CD4-positive, alpha-beta T cell (primary cell): ENCODE results near the gene FAM3D. TPM values are rescaled to one million over a fixed set of nuclear protein-coding genes. Genes with fewer than 3 reads are reported as not detected.
"Not testable (repeated sequence)": the region's sequence is repeated elsewhere in the genome, so short reads cannot be mapped to it uniquely, and the experiment has no call there.

Source experiments
- ATAC-seq: fragments of 200-7000 bp; cut with Tn5 transposase; one replicate; pipeline ENCODE4 v1.10.0; 2022; ENCODE audit warnings: mild to moderate bottlenecking; ENCODE audit not compliant: poor library complexity
- CTCF ChIA-PET: fragments of 350-600 bp; sonication (Branson Sonifier 250); formaldehyde crosslinking; loops from one replicate; lab custom pipeline; 2021; ENCODE audit warnings: antibody characterized with exemption, inconsistent platforms; lab: Charles Lee
- POLR2A ChIA-PET: fragments of 350-600 bp; sonication (Branson Sonifier 250); formaldehyde crosslinking; loops from one replicate; lab custom pipeline; 2021; ENCODE audit warnings: antibody characterized with exemption, inconsistent platforms; lab: Charles Lee
- DNase-seq, 14 experiments: peaks; one replicate each; pipeline ENCODE4 v3.0.0-alpha.2; 2013 to 2020; ENCODE audit warnings: mixed read lengths in 2 of 14
- H3K27ac ChIP-seq, 2 donors: one replicate each; pipeline versions ENCODE4 v1.5.1 to v1.7.0; 2013; ENCODE audit warnings: low read length in 2 of 2, low read depth in 1 of 2, mild to moderate bottlenecking in 1 of 2
- H3K27me3 ChIP-seq, 2 experiments: 1 replicate in 1 of 2; 2 replicates in 1 of 2; pipeline versions ENCODE4 v1.6.1 to v1.7.0; 2013; ENCODE audit warnings: low read length in 2 of 2, control low read depth in 1 of 2, mild to moderate bottlenecking in 1 of 2, moderate library complexity in 1 of 2; ENCODE audit not compliant: insufficient read depth in 2 of 2, control insufficient read depth in 1 of 2
- H3K36me3 ChIP-seq: one replicate; pipeline ENCODE4 v1.6.1; 2013; ENCODE audit warnings: low read length, control low read depth; ENCODE audit not compliant: insufficient read depth
- H3K4me1 ChIP-seq: one replicate; pipeline ENCODE4 v1.6.1; 2013; ENCODE audit warnings: low read length, control low read depth; ENCODE audit not compliant: insufficient read depth
- H3K4me3 ChIP-seq: one replicate; pipeline ENCODE4 v1.5.1; 2013; ENCODE audit warnings: mild to moderate bottlenecking, low read length, moderate library complexity
- H3K9me3 ChIP-seq, 2 experiments: 1 replicate in 1 of 2; 2 replicates in 1 of 2; pipeline versions ENCODE4 v1.6.1 to v1.7.0; 2013; ENCODE audit warnings: low read length in 2 of 2, mild to moderate bottlenecking in 2 of 2, control low read depth in 1 of 2, moderate library complexity in 1 of 2; ENCODE audit not compliant: control insufficient read depth in 1 of 2, insufficient read depth in 1 of 2
- H3K27ac Mint-ChIP-seq: one replicate; pipeline ENCODE4 v1.8.0; 2020; ENCODE audit warnings: mixed read lengths
- H3K27me3 Mint-ChIP-seq: one replicate; pipeline ENCODE4 v1.8.0; 2021; ENCODE audit warnings: mixed read lengths
- H3K36me3 Mint-ChIP-seq: one replicate; pipeline ENCODE4 v1.8.0; 2021; ENCODE audit warnings: low read depth, mixed read lengths
- H3K4me1 Mint-ChIP-seq: one replicate; pipeline ENCODE4 v1.8.0; 2021; ENCODE audit warnings: low read depth, mixed read lengths
- H3K4me3 Mint-ChIP-seq: one replicate; pipeline ENCODE4 v1.8.0; 2020; ENCODE audit warnings: mild to moderate bottlenecking, mixed read lengths
- H3K9me3 Mint-ChIP-seq: one replicate; pipeline ENCODE4 v1.8.0; 2020; ENCODE audit warnings: mixed read lengths
- intact Hi-C, 2 experiments: fragments of 100-400 bp; cut with DNase I in 1 of 2; cut with micrococcal nuclease in 1 of 2; formaldehyde crosslinking; loops; one replicate each; pipeline versions ENCODE4 v1.15.1 to v1.9.0; 2023 to 2025; cut with DNase I, micrococcal nuclease
- total RNA-seq, 174 experiments: library from RNA in 2 of 174; stranded (reverse) in 2 of 174; gene quantifications; one replicate each; pipeline ENCODE4 v1.2.3 and lab custom pipeline; 2021 to 2026
- TF ChIP-seq, protein P1 (sequence below): fragments of 200-600 bp; IDR thresholded peaks from one replicate; pipeline ENCODE4 v1.8.0; 2022; ENCODE audit warnings: antibody characterized with exemption, mild to moderate bottlenecking

FAM3D gene
- total RNA-seq, 2 experiments from 2014 or later = not detected

DNA sequence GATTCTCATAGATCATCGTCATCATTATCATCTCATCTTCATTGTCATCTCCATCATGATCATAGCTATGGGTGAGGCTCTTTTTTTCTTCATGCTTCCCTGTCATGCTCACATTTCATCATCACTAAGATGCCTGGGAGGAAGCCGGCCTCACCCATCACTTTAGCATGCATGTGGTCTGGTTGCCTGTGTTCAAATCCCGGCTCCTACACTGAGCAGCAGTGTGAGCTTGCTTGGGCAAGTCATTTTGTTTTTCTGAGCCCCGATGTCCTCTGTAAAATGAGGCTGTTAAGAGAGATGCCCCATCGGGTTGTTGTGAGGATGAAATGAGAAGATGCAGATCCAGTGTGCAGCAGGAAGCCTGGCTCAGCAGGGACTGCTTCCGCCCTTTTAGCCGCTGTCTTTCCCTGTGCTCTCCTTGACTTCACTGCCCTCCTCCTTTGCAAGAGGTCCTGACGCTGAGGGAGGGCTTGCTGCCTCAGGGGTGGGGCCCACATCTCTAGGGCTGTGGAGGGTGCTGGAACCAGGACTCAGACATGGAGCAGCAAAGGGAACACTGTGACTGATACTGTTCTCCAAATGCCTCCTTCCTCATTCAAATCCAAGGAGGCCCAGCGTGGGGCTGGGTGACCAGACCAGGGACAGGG lies 14.4 kb upstream of the FAM3D start:
- CTCF ChIA-PET = no interaction called here
- H3K36me3 Mint-ChIP-seq = no peaks in the 10 kb centered on the region
- Histone ChIP-seq H3K4me1 (no peaks in the 10 kb centered on the region), H3K27ac (no peak overlapping the region), H3K4me3 (no peak overlapping the region), H3K36me3 (no peaks in the 10 kb centered on the region), H3K27me3 (peaks cover 0 to 5% of the 10 kb centered on the region in 2 experiments), H3K9me3 (peaks cover 0 to 4% of the 10 kb centered on the region in 2 experiments)
- POLR2A ChIA-PET = no interaction called here
- TF ChIP-seq, protein P1, sequence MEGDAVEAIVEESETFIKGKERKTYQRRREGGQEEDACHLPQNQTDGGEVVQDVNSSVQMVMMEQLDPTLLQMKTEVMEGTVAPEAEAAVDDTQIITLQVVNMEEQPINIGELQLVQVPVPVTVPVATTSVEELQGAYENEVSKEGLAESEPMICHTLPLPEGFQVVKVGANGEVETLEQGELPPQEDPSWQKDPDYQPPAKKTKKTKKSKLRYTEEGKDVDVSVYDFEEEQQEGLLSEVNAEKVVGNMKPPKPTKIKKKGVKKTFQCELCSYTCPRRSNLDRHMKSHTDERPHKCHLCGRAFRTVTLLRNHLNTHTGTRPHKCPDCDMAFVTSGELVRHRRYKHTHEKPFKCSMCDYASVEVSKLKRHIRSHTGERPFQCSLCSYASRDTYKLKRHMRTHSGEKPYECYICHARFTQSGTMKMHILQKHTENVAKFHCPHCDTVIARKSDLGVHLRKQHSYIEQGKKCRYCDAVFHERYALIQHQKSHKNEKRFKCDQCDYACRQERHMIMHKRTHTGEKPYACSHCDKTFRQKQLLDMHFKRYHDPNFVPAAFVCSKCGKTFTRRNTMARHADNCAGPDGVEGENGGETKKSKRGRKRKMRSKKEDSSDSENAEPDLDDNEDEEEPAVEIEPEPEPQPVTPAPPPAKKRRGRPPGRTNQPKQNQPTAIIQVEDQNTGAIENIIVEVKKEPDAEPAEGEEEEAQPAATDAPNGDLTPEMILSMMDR = no peak
- ATAC-seq (no peak), DNase-seq (no peak)
- H3K9me3 Mint-ChIP-seq = no peaks in the 10 kb centered on the region
- H3K4me3 Mint-ChIP-seq = no peak overlapping the region
- no peak overlapping the region for H3K27ac Mint-ChIP-seq
- H3K27me3 Mint-ChIP-seq = peaks cover 33% of the 10 kb centered on the region
- intact Hi-C loops = no loop called here
- H3K4me1 Mint-ChIP-seq = no peaks in the 10 kb centered on the region

DNA sequence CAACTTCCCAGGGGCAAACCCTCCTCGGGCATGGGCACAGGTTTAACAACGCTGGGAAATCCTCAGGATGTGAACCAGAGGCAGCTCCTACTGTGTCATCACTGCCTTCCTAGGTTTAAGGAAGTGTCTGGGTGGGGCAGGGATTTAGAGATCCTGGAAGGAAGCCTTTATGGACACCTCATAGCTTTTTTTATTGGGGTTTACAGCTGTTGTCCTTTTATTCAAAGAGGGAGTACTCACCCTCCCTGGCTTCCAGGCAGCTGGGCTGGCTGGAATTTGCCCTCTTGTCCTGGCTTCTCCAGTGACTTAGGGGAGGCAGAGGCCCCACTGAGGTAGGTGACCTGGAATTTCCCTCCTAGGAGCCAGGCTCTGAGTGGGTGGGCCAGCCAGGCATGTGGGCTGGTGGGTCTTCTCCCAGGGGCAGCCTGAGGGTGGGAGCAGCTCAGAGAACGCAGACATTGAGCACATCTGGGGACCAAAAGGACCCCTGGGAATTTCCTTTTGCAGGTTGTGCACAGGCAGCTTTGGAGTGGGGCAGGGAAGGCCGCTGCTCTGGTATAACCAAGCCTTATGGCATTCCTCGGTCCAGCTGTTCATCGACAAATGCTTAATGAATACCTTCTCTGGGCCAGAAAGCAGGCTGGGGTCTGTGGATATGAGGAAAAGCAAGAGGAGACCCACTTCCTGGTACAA lies 13.5 kb upstream of the FAM3D start:
- DNase-seq (no peak), ATAC-seq (no peak)
- TF ChIP-seq, protein P1 = no peak
- no peaks in the 10 kb centered on the region for H3K4me1 Mint-ChIP-seq
- no peak overlapping the region for H3K4me3 Mint-ChIP-seq
- intact Hi-C loops = no loop called here
- H3K27ac Mint-ChIP-seq = no peak overlapping the region
- Histone ChIP-seq H3K4me3 (no peak overlapping the region), H3K4me1 (no peaks in the 10 kb centered on the region), H3K9me3 (peaks cover 0 to 4% of the 10 kb centered on the region in 2 experiments), H3K27ac (no peak overlapping the region), H3K36me3 (no peaks in the 10 kb centered on the region), H3K27me3 (peaks cover 0 to 5% of the 10 kb centered on the region in 2 experiments)
- peaks cover 38% of the 10 kb centered on the region for H3K27me3 Mint-ChIP-seq
- H3K9me3 Mint-ChIP-seq = peaks cover 3% of the 10 kb centered on the region
- H3K36me3 Mint-ChIP-seq = no peaks in the 10 kb centered on the region
- ChIA-PET POLR2A (no interaction called here), CTCF (no interaction called here)

DNA sequence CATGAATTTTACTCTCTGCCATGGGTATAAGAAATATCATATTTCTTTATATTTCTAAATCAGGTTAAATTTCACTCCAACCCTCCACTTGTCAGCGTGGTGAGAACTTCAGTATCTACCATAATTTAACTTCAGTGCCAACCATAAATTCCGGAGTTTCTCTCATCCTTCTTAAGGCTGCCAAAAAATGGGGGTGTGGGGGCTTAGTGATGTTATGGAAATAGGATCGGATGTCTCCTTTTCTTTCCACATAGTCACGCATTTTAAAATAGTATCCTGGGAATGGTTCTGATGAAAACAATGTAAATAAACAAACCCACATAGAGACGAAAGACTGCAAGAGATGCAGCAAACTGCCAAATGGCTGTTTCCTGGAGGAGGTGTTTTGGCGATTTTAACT lies 12.9 kb upstream of the FAM3D start:
- Histone ChIP-seq H3K4me3 (no peak overlapping the region), H3K27me3 (peaks cover 0 to 5% of the 10 kb centered on the region in 2 experiments), H3K4me1 (no peaks in the 10 kb centered on the region), H3K36me3 (no peaks in the 10 kb centered on the region), H3K27ac (no peak overlapping the region), H3K9me3 (peaks cover 0 to 4% of the 10 kb centered on the region in 2 experiments)
- intact Hi-C loops = no loop called here
- CTCF ChIA-PET = no interaction called here
- Mint-ChIP-seq H3K27me3 (peaks cover 38% of the 10 kb centered on the region), H3K36me3 (no peaks in the 10 kb centered on the region), H3K4me1 (no peaks in the 10 kb centered on the region), H3K27ac (no peak overlapping the region), H3K9me3 (peaks cover 3% of the 10 kb centered on the region), H3K4me3 (no peak overlapping the region)
- ATAC-seq = no peak
- TF ChIP-seq, protein P1 = no peak
- POLR2A ChIA-PET = no interaction called here
- DNase-seq = no peak

DNA sequence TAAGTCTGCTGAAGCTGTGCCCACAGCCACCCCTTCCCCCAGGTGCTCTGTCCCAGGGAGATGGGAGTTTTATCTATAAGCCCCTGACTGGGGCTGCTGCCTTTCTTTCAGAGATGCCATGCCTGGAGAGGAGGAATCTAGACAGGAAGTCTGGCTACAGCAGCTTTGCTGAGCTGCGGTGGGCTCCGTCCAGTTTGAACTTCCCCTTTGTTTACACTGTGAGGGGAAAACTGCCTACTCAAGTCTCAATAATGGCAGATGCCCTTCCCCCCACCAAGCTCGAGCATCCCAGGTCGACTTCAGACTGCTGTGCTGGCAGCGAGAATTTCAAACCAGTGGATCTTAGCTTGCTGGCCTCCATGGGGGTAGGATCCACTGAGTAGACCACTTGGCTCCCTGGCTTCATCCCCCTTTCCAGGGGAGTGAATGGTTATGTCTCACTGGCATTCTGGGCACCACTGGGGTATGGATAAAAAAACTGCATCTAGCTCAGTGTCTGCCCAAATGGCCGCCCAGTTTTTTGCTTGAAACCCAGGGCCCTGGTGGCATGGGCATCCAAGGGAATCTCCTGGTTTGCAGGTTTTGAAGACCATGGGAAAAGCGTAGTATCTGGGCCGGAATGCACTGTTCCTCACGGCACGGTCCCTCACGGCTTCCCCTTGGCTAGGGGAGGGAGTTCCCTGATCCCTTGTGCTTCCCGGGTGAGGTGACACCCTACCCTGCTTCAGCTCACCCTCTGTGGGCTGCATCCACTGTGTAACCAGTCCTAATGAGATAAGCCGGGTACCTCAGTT lies 11.8 kb upstream of the FAM3D start:
- intact Hi-C loops, H3K27ac ChIP-seq, H3K9me3 Mint-ChIP-seq, H3K4me1 ChIP-seq, H3K4me3 Mint-ChIP-seq, POLR2A ChIA-PET, H3K27me3 ChIP-seq, CTCF ChIA-PET, H3K36me3 ChIP-seq, H3K36me3 Mint-ChIP-seq, H3K9me3 ChIP-seq, H3K4me1 Mint-ChIP-seq, H3K27ac Mint-ChIP-seq, H3K4me3 ChIP-seq, DNase-seq, ATAC-seq: not testable (repeated sequence)
- peaks cover 37% of the 10 kb centered on the region for H3K27me3 Mint-ChIP-seq
